PC-9 (cell line): ENCODE measurements around the gene BACH2. TPM values are rescaled to one million over a fixed set of nuclear protein-coding genes. Genes with fewer than 3 reads are reported as not detected.
"Not testable (repeated sequence)": the region's sequence is repeated elsewhere in the genome, so short reads cannot be mapped to it uniquely, and the experiment has no call there.

Experiments used
- BruUV-seq: library from RNA; stranded (reverse); fragments of 400-500 nt; replicated peaks from 2 replicates; lab custom pipeline; 2021; lab: Mats Ljungman, UMichigan
- CTCF ChIA-PET: fragments of 300-600 bp; sonication (Branson Sonifier 250); formaldehyde crosslinking; loops from one replicate; lab custom pipeline; 2022; ENCODE audit warnings: antibody characterized with exemption; lab: Charles Lee
- POLR2A ChIA-PET: fragments of 300-600 bp; sonication (Branson Sonifier 250); formaldehyde crosslinking; loops from one replicate; lab custom pipeline; 2022; ENCODE audit warnings: antibody characterized with exemption; ENCODE audit not compliant: unreplicated experiment; lab: Charles Lee
- DNase-seq, 2 experiments: peaks; one replicate each; pipeline versions ENCODE4 v3.0.0 to v3.0.0-alpha.2; 2015 to 2022; ENCODE audit warnings: mixed read lengths in 1 of 2
- H2AFZ ChIP-seq: fragments of 200-600 bp; sonication (generic); 2 replicates; pipeline ENCODE4 v1.8.1; 2017; ENCODE audit warnings: antibody characterized with exemption
- H3F3A ChIP-seq: fragments of 200-600 bp; sonication (generic); 2 replicates; pipeline ENCODE4 v1.8.1; 2017; ENCODE audit warnings: antibody characterized with exemption, mild to moderate bottlenecking, low read depth; ENCODE audit not compliant: insufficient read depth
- H3K27ac ChIP-seq: fragments of 200-600 bp; sonication (generic); 2 replicates; pipeline ENCODE4 v1.6.1; 2016; ENCODE audit warnings: mixed run types
- H3K27me3 ChIP-seq: fragments of 200-600 bp; sonication (generic); 2 replicates; pipeline ENCODE4 v1.6.1; 2016; ENCODE audit warnings: low read depth, mixed run types; ENCODE audit not compliant: insufficient read depth
- H3K36me3 ChIP-seq: fragments of 200-600 bp; sonication (generic); 2 replicates; pipeline ENCODE4 v1.6.1; 2016; ENCODE audit warnings: low read depth, mixed run types
- H3K4me1 ChIP-seq: fragments of 200-600 bp; sonication (generic); replicated peaks from 2 replicates; pipeline ENCODE4 v1.6.1; 2016; ENCODE audit warnings: mixed run types; ENCODE audit not compliant: insufficient read depth
- H3K4me2 ChIP-seq: fragments of 200-600 bp; sonication (generic); 2 replicates; pipeline ENCODE4 v1.6.1; 2017; ENCODE audit warnings: mixed run types
- H3K4me3 ChIP-seq: fragments of 200-600 bp; sonication (generic); 2 replicates; pipeline ENCODE4 v1.6.1; 2016; ENCODE audit warnings: mixed run types
- H3K79me2 ChIP-seq: fragments of 200-600 bp; sonication (generic); 2 replicates; pipeline ENCODE4 v1.6.1; 2017; ENCODE audit warnings: low read depth, mixed run types
- H3K9me2 ChIP-seq: fragments of 200-600 bp; sonication (generic); 2 replicates; pipeline ENCODE4 v1.8.1; 2017; ENCODE audit warnings: mild to moderate bottlenecking; ENCODE audit not compliant: insufficient read depth
- H3K9me3 ChIP-seq: fragments of 200-600 bp; sonication (generic); 2 replicates; pipeline ENCODE4 v1.8.1; 2016; ENCODE audit warnings: low read depth; ENCODE audit not compliant: insufficient read depth
- H4K20me1 ChIP-seq: fragments of 200-600 bp; sonication (generic); 2 replicates; pipeline ENCODE4 v1.8.1; 2017; ENCODE audit not compliant: insufficient read depth
- CTCF ChIP-seq: fragments of 200-600 bp; sonication (generic); conservative IDR thresholded peaks from 2 replicates; pipeline ENCODE4 v1.6.1; 2017; ENCODE audit warnings: mixed run types, antibody characterized with exemption, mild to moderate bottlenecking, moderate library complexity
- EZH2 ChIP-seq: fragments of 200-600 bp; sonication (generic); IDR thresholded peaks from 2 replicates; pipeline ENCODE4 v1.8.0; 2017; ENCODE audit warnings: antibody characterized with exemption, low read depth
- intact Hi-C: fragments of 100-400 bp; cut with micrococcal nuclease; formaldehyde crosslinking; loops from one replicate; pipeline ENCODE4 v1.10.0; 2022; ENCODE audit not compliant: unreplicated experiment
- total RNA-seq: library from RNA; stranded (reverse); gene quantifications from 2 replicates; pipeline ENCODE4 v1.2.3, GENCODE V29; 2021

The BACH2 gene
- total RNA-seq, 1 experiment from 2014 or later = 2.3 TPM

GRCh38 chr6:89974834-89975233 is 321.8 kb downstream of the BACH2 start:
- ChIA-PET CTCF (no interaction called here), POLR2A (no interaction called here)
- TF ChIP-seq CTCF (no peak), EZH2 (no peak)
- Histone ChIP-seq H3K9me3 (no peaks in the 10 kb centered on the region), H3K27ac (no peak overlapping the region), H3K79me2 (no peaks in the 10 kb centered on the region), H3K4me1 (peaks cover 5% of the 10 kb centered on the region; the same call in 1 of the 2 replicates), H3K27me3 (no peaks in the 10 kb centered on the region), H3K4me2 (no peak overlapping the region), H3K36me3 (no peaks in the 10 kb centered on the region), H3K4me3 (no peak overlapping the region), H4K20me1 (no peaks in the 10 kb centered on the region), H2AFZ (no peak overlapping the region), H3K9me2 (no peaks in the 10 kb centered on the region), H3F3A (no peaks in the 10 kb centered on the region)
- BruUV-seq = no TSS peak
- intact Hi-C loops = loop anchor here (5.0 to 10.0 kb wide), 2 partner anchors 120 to 417 kb away; no protein-coding TSS in a partner anchor
- DNase-seq = no peak

GRCh38 chr6:89972025-89972381 is 324.6 kb downstream of the BACH2 start:
- Histone ChIP-seq H3K4me1 (peaks cover 5% of the 10 kb centered on the region; the same call in 1 of the 2 replicates), H3K9me2 (no peaks in the 10 kb centered on the region), H3K27me3 (no peaks in the 10 kb centered on the region), H3K4me2 (no peak overlapping the region), H3K4me3 (no peak overlapping the region), H3K9me3 (no peaks in the 10 kb centered on the region), H3F3A (no peaks in the 10 kb centered on the region), H3K27ac (no peak overlapping the region), H2AFZ (no peak overlapping the region), H3K36me3 (no peaks in the 10 kb centered on the region), H3K79me2 (no peaks in the 10 kb centered on the region), H4K20me1 (no peaks in the 10 kb centered on the region)
- ChIA-PET CTCF (no interaction called here), POLR2A (no interaction called here)
- no TSS peak for BruUV-seq
- TF ChIP-seq CTCF (no peak), EZH2 (no peak)
- no peak for DNase-seq
- intact Hi-C loops = loop anchor here (5.0 to 10.0 kb wide), 2 partner anchors 123 to 420 kb away; no protein-coding TSS in a partner anchor

GRCh38 chr6:89971338-89972024 is 325.2 kb downstream of the BACH2 start:
- CTCF ChIA-PET, H3K9me2 ChIP-seq, H3F3A ChIP-seq, H3K9me3 ChIP-seq, H2AFZ ChIP-seq, H3K27me3 ChIP-seq, BruUV-seq, POLR2A ChIA-PET, H4K20me1 ChIP-seq, DNase-seq, H3K36me3 ChIP-seq, H3K79me2 ChIP-seq, H3K4me1 ChIP-seq, H3K4me3 ChIP-seq: not testable (repeated sequence)
- Histone ChIP-seq H3K4me2 (peak overlapping the region; percentile 16; the same call in 1 of the 2 replicates), H3K27ac (peak overlapping the region; percentile 56)
- intact Hi-C loops = loop anchor here (5.0 to 10.0 kb wide), 2 partner anchors 123 to 421 kb away; no protein-coding TSS in a partner anchor
